Endothelial cell of umbilical vein (primary cell): ENCODE results near the gene BMPR1B. TPM values are rescaled to one million over a fixed set of nuclear protein-coding genes. Genes with fewer than 3 reads are reported as not detected.

Experiments
- BruUV-seq: library from RNA; stranded (reverse); fragments of 400-500 nt; replicated peaks from 2 replicates; lab custom pipeline; 2021; lab: Mats Ljungman, UMichigan
- CTCF ChIA-PET: fragments of 300-600, 350-600 bp; sonication (Branson Sonifier 250); formaldehyde crosslinking; loops from one replicate; lab custom pipeline; 2021; ENCODE audit warnings: antibody characterized with exemption, inconsistent platforms; lab: Charles Lee
- POLR2A ChIA-PET: fragments of 300-600, 350-600 bp; sonication (Branson Sonifier 250); formaldehyde crosslinking; loops from one replicate; lab custom pipeline; 2021; ENCODE audit warnings: antibody characterized with exemption, inconsistent platforms; lab: Charles Lee
- DNase-seq: peaks from one replicate; pipeline ENCODE4 v3.0.0-alpha.2; 2011; ENCODE audit warnings: low read depth, low spot score
- FAIRE-seq: peaks from 2 replicates; lab custom pipeline; 2011; peaks lifted over from hg19 to GRCh38; lab: Jason Lieb, UNC
- H2AFZ ChIP-seq: 2 replicates; pipeline ENCODE4 v1.6.0; 2012; ENCODE audit warnings: low read depth, low read length, control low read depth, inconsistent platforms
- H3K27ac ChIP-seq: 2 replicates; pipeline ENCODE4 v1.5.1; 2011; ENCODE audit warnings: low read depth, mild to moderate bottlenecking, control low read depth, low read length, moderate library complexity; ENCODE audit not compliant: insufficient read depth
- H3K27me3 ChIP-seq, 2 experiments: 2 replicates each; pipeline versions ENCODE4 v1.6.0 to v1.6.1; 2011; ENCODE audit warnings: low read length in 2 of 2, mixed read lengths in 1 of 2; ENCODE audit not compliant: control insufficient read depth in 2 of 2, insufficient read depth in 2 of 2
- H3K36me3 ChIP-seq, 2 experiments: 2 replicates in 1 of 2; 3 replicates in 1 of 2; pipeline ENCODE4 v1.5.1; 2011; ENCODE audit warnings: low read length in 2 of 2, mild to moderate bottlenecking in 1 of 2, moderate library complexity in 1 of 2; ENCODE audit not compliant: control insufficient read depth in 2 of 2, insufficient read depth in 2 of 2; ENCODE audit errors: extremely low read depth in 1 of 2
- H3K4me1 ChIP-seq: 3 replicates; pipeline ENCODE4 v1.5.1; 2011; ENCODE audit warnings: mild to moderate bottlenecking, low read length; ENCODE audit not compliant: control insufficient read depth, insufficient read depth; ENCODE audit errors: extremely low read depth
- H3K4me2 ChIP-seq: 2 replicates; pipeline ENCODE4 v1.6.1; 2011; ENCODE audit warnings: low read length, control low read depth, mixed read lengths; ENCODE audit not compliant: insufficient read depth
- H3K4me3 ChIP-seq, 3 experiments: fragments of 200-600 bp in 1 of 3; sonication (generic), shearing (Covaris generic) in 1 of 3; replicated peaks in 1 of 3; 2 replicates each; pipeline ENCODE4 v1.5.1; 2011 to 2016; ENCODE audit warnings: control low read depth in 3 of 3, low read length in 3 of 3, mild to moderate bottlenecking in 2 of 3, inconsistent platforms in 1 of 3, low read depth in 1 of 3, moderate library complexity in 1 of 3; ENCODE audit not compliant: insufficient read depth in 1 of 3
- H3K79me2 ChIP-seq: 2 replicates; pipeline ENCODE4 v1.6.0; 2012; ENCODE audit warnings: low read length, inconsistent platforms; ENCODE audit not compliant: control insufficient read depth, insufficient read depth
- H3K9ac ChIP-seq: replicated peaks from 2 replicates; pipeline ENCODE3; 2011; ENCODE audit warnings: low read length, control low read depth; ENCODE audit not compliant: insufficient read depth; ENCODE audit errors: extremely low read depth
- H3K9me1 ChIP-seq: replicated peaks from 3 replicates; pipeline ENCODE4 v1.6.0; 2011; ENCODE audit warnings: mild to moderate bottlenecking, low read length; ENCODE audit not compliant: control insufficient read depth, insufficient read depth; ENCODE audit errors: extremely low read depth
- H3K9me3 ChIP-seq: replicated peaks from 2 replicates; pipeline ENCODE4 v1.5.1; 2012; ENCODE audit warnings: low read length, inconsistent platforms; ENCODE audit not compliant: control insufficient read depth, insufficient read depth
- H4K20me1 ChIP-seq: replicated peaks from 2 replicates; pipeline ENCODE3; 2011; ENCODE audit warnings: mild to moderate bottlenecking, low read length; ENCODE audit not compliant: control insufficient read depth, insufficient read depth; ENCODE audit errors: extremely low read depth
- FOS ChIP-seq: IDR thresholded peaks from 2 replicates; pipeline ENCODE4 v1.6.1; 2011; ENCODE audit warnings: mild to moderate bottlenecking, low read length, moderate library complexity, borderline replicate concordance; ENCODE audit not compliant: insufficient read depth
- GATA2 ChIP-seq: IDR thresholded peaks from 2 replicates; pipeline ENCODE4 v1.7.0; 2011; ENCODE audit warnings: low read depth, mild to moderate bottlenecking, moderate library complexity, mixed read lengths, low read length; ENCODE audit not compliant: insufficient read length, insufficient read depth
- POLR2A ChIP-seq: IDR thresholded peaks from 2 replicates; pipeline ENCODE4 v1.6.1; 2012; ENCODE audit warnings: low read depth, mild to moderate bottlenecking, control low read depth, low read length
- POLR2AphosphoS5 ChIP-seq: IDR thresholded peaks from 2 replicates; pipeline ENCODE4 v1.6.1; 2012; ENCODE audit warnings: low read depth, mild to moderate bottlenecking, control low read depth, low read length, moderate library complexity; ENCODE audit not compliant: insufficient read depth
- dilution Hi-C: fragments of 300-500 bp; cut with MboI; formaldehyde crosslinking; loops from one replicate; pipeline ENCODE4 v1.15.0; 2019; ENCODE audit warnings: low sequenced_read_pairs; ENCODE audit not compliant: extremely low pct_ligation_motif_present
- intact Hi-C: fragments of 100-400 bp; cut with micrococcal nuclease; formaldehyde crosslinking; loops from one replicate; pipeline ENCODE4 v1.10.0; 2022
- polyA plus RNA-seq, 4 experiments: library from polyadenylated mRNA; depleted of rRNA in 3 of 4; stranded (reverse) in 3 of 4; unstranded in 1 of 4; fragments of >200 nt; gene quantifications; 2 replicates each; pipeline versions ENCODE4 v1.2.1 to v1.2.3, GENCODE V29; 2011 to 2012; ENCODE audit warnings: missing spikeins in 1 of 4
- total RNA-seq: library from RNA; stranded (reverse); gene quantifications from 2 replicates; pipeline ENCODE4 v1.2.3, GENCODE V29; 2021

Gene BMPR1B
- total and polyA plus RNA-seq, 2 donors (not counting 3 experiments of a cell fraction or from before 2014, with no cell fraction given): 0.28 to 2.1 TPM

- dilution Hi-C loops: no loop called here
Observed at GRCh38 chr4:95107635-95108034, 349.9 kb downstream of the BMPR1B start.

GRCh38 chr4:95108883-95109421 is 351.2 kb downstream of the BMPR1B start:
- DNase-seq (peak; percentile 23), FAIRE-seq (no peak)
- Histone ChIP-seq H3K27me3 (no peaks in the 10 kb centered on the region), H4K20me1 (no peaks in the 10 kb centered on the region), H2AFZ (no peak overlapping the region), H3K4me2 (peak overlapping the region; percentile 20), H3K27ac (no peak overlapping the region), H3K36me3 (no peaks in the 10 kb centered on the region), H3K4me1 (peaks cover 22% of the 10 kb centered on the region), H3K9ac (no peak overlapping the region), H3K79me2 (no peaks in the 10 kb centered on the region), H3K9me3 (no peaks in the 10 kb centered on the region), H3K9me1 (no peaks in the 10 kb centered on the region), H3K4me3 (no peak overlapping the region)
- intact Hi-C loops: no loop called here
- TF ChIP-seq FOS (no peak), GATA2 (peak; percentile 56), POLR2A (no peak)
- BruUV-seq: no TSS peak
- POLR2A ChIA-PET: no interaction called here
- CTCF ChIA-PET: no interaction called here
- dilution Hi-C loops: no loop called here

More at GRCh38 chr4:95107635-95108034, 349.9 kb downstream of the BMPR1B start:
- Histone ChIP-seq H4K20me1 (no peaks in the 10 kb centered on the region), H3K9me3 (no peaks in the 10 kb centered on the region), H3K36me3 (no peaks in the 10 kb centered on the region), H3K79me2 (no peaks in the 10 kb centered on the region), H3K4me3 (no peak overlapping the region), H2AFZ (no peak overlapping the region), H3K4me1 (peaks cover 22% of the 10 kb centered on the region), H3K9me1 (no peaks in the 10 kb centered on the region), H3K27ac (no peak overlapping the region), H3K27me3 (no peaks in the 10 kb centered on the region), H3K9ac (no peak overlapping the region), H3K4me2 (no peak overlapping the region)
- ChIA-PET POLR2A (no interaction called here), CTCF (no interaction called here)
- FAIRE-seq (peak; percentile 49), DNase-seq (peak; percentile 59)
- intact Hi-C loops: no loop called here
- no TSS peak for BruUV-seq
- TF ChIP-seq FOS (peak; percentile 52), POLR2AphosphoS5 (no peak), GATA2 (peak; percentile 18)
